HCT116 (cell line): Measurements from ENCODE around the gene CPNE5. TPM values are rescaled to one million over a fixed set of nuclear protein-coding genes. Genes with fewer than 3 reads are reported as not detected.

ENCODE experiments used
- ATAC-seq: fragments of 200-7000 bp; cut with Tn5 transposase; 2 replicates; pipeline ENCODE4 v1.9.1; 2020; ENCODE audit warnings: mild to moderate bottlenecking, moderate library complexity
- BruUV-seq: library from RNA; stranded (reverse); fragments of 400-500 nt; replicated peaks from 2 replicates; lab custom pipeline; 2021; lab: Mats Ljungman, UMichigan
- CTCF ChIA-PET: fragments of 300-600 bp; sonication (Branson Sonifier 250); formaldehyde crosslinking; loops from one replicate; lab custom pipeline; 2021; ENCODE audit warnings: antibody characterized with exemption; lab: Charles Lee
- POLR2A ChIA-PET: fragments of 300-600, 350-600 bp; sonication (Branson Sonifier 250); formaldehyde crosslinking; loops from one replicate; lab custom pipeline; 2021; ENCODE audit warnings: antibody characterized with exemption; lab: Charles Lee
- RAD21 ChIA-PET, 2 experiments: fragments of 300-600 bp; sonication (Branson Sonifier 250); formaldehyde crosslinking; loops; one replicate each; lab custom pipeline; 2023; ENCODE audit warnings: low total read pairs in 2 of 2; ENCODE audit not compliant: uncharacterized antibody in 2 of 2, unreplicated experiment in 2 of 2, low non-redundant PET in 1 of 2; lab: Charles Lee
- DNase-seq: peaks from one replicate; pipeline ENCODE4 v3.0.0-alpha.2; 2010; ENCODE audit warnings: low read depth, low spot score
- H2AFZ ChIP-seq: fragments of 200-600 bp; shearing (Covaris generic), sonication (generic); 2 replicates; pipeline ENCODE4 v1.6.1; 2017; ENCODE audit warnings: low read depth, mixed run types, mixed read lengths, antibody characterized with exemption, low read length; ENCODE audit not compliant: poor library complexity, severe bottlenecking
- H3K27ac ChIP-seq: 2 replicates; pipeline ENCODE4 v1.5.1; 2012; ENCODE audit warnings: low read depth, low read length
- H3K27me3 ChIP-seq: fragments of 200-600 bp; sonication (generic); 2 replicates; pipeline ENCODE4 v1.6.1; 2016; ENCODE audit warnings: mixed run types, low read length, mixed read lengths; ENCODE audit not compliant: insufficient read depth
- H3K36me3 ChIP-seq, 2 experiments: fragments of 200-500 bp in 1 of 2; fragments of 200-600 bp in 1 of 2; sonication (Bioruptor generic) in 1 of 2; sonication (generic) in 1 of 2; 2 replicates each; pipeline versions ENCODE4 v1.5.1 to v1.6.1; 2014 to 2016; ENCODE audit warnings: low read length in 2 of 2, inconsistent platforms in 1 of 2, mixed read lengths in 1 of 2, mixed run types in 1 of 2; ENCODE audit not compliant: insufficient read depth in 2 of 2, control insufficient read depth in 1 of 2
- H3K4me1 ChIP-seq, 2 experiments: fragments of 200-600 bp in 1 of 2; sonication (generic) in 1 of 2; 2 replicates each; pipeline versions ENCODE4 v1.5.1 to v1.6.1; 2012 to 2017; ENCODE audit warnings: low read length in 2 of 2, inconsistent platforms in 1 of 2, mild to moderate bottlenecking in 1 of 2, mixed read lengths in 1 of 2, mixed run types in 1 of 2, moderate library complexity in 1 of 2; ENCODE audit not compliant: insufficient read depth in 2 of 2, control insufficient read depth in 1 of 2
- H3K4me2 ChIP-seq: fragments of 200-600 bp; sonication (generic); 2 replicates; pipeline ENCODE4 v1.6.1; 2017; ENCODE audit warnings: mixed run types, low read length, mixed read lengths
- H3K4me3 ChIP-seq, 2 experiments: fragments of 200-600 bp in 1 of 2; sonication (generic) in 1 of 2; replicated peaks in 1 of 2; 2 replicates each; pipeline ENCODE4 v1.5.1; 2011 to 2016; ENCODE audit warnings: low read length in 2 of 2, control low read depth in 1 of 2, low read depth in 1 of 2, mild to moderate bottlenecking in 1 of 2, mixed read lengths in 1 of 2, mixed run types in 1 of 2
- H3K79me2 ChIP-seq: fragments of 200-600 bp; sonication (generic); 2 replicates; pipeline ENCODE4 v1.6.1; 2017; ENCODE audit warnings: mild to moderate bottlenecking, mixed run types, low read length, moderate library complexity, mixed read lengths; ENCODE audit not compliant: insufficient read depth
- H3K9ac ChIP-seq: fragments of 200-600 bp; sonication (generic); 2 replicates; pipeline ENCODE4 v1.6.1; 2016; ENCODE audit warnings: low read length, mixed read lengths
- H3K9me2 ChIP-seq: fragments of 200-600 bp; sonication (generic), shearing (Covaris generic); 2 replicates; pipeline ENCODE4 v1.6.1; 2017; ENCODE audit warnings: mixed run types, mild to moderate bottlenecking, moderate library complexity; ENCODE audit not compliant: insufficient read depth
- H3K9me3 ChIP-seq, 2 experiments: fragments of 200-500 bp in 1 of 2; fragments of 200-600 bp in 1 of 2; sonication (Bioruptor generic) in 1 of 2; sonication (generic) in 1 of 2; 2 replicates each; pipeline ENCODE4 v1.6.1; 2014 to 2017; ENCODE audit warnings: low read length in 2 of 2, mixed read lengths in 2 of 2, inconsistent platforms in 1 of 2, low read depth in 1 of 2, mild to moderate bottlenecking in 1 of 2, mixed run types in 1 of 2, moderate library complexity in 1 of 2; ENCODE audit not compliant: control insufficient read depth in 1 of 2, insufficient read depth in 1 of 2
- H4K20me1 ChIP-seq: fragments of 200-600 bp; sonication (generic), shearing (Covaris generic); 2 replicates; pipeline ENCODE4 v1.6.1; 2017; ENCODE audit warnings: mixed run types, mild to moderate bottlenecking, moderate library complexity; ENCODE audit not compliant: insufficient read depth
- CEBPB ChIP-seq: IDR thresholded peaks from 2 replicates; pipeline ENCODE4 v1.6.1; 2012; ENCODE audit warnings: low read depth
- EGR1 ChIP-seq: IDR thresholded peaks from 2 replicates; pipeline ENCODE4 v1.6.1; 2012; ENCODE audit warnings: low read depth
- EZH2phosphoT487 ChIP-seq: fragments of 200-600 bp; IDR thresholded peaks from 2 replicates; pipeline ENCODE4 v1.6.1; 2018; ENCODE audit warnings: antibody characterized with exemption, borderline replicate concordance
- JUND ChIP-seq: IDR thresholded peaks from 2 replicates; pipeline ENCODE4 v1.6.1; 2012
- POLR2AphosphoS5 ChIP-seq: IDR thresholded peaks from 2 replicates; pipeline ENCODE4 v1.6.1; 2011; ENCODE audit warnings: mild to moderate bottlenecking, low read depth, low read length, moderate library complexity
- RAD21 ChIP-seq: IDR thresholded peaks from 2 replicates; pipeline ENCODE4 v1.6.1; 2012; ENCODE audit warnings: low read depth, mild to moderate bottlenecking
- SIN3A ChIP-seq: IDR thresholded peaks from 2 replicates; pipeline ENCODE4 v1.6.1; 2012; ENCODE audit warnings: low read depth
- TCF7L2 ChIP-seq: IDR thresholded peaks from 2 replicates; pipeline ENCODE4 v1.7.0; 2011; ENCODE audit warnings: borderline replicate concordance, inconsistent platforms; ENCODE audit not compliant: insufficient read depth, insufficient read length; ENCODE audit errors: extremely low read depth
- ZFX ChIP-seq: fragments of 450-650 bp; IDR thresholded peaks from 2 replicates; pipeline ENCODE4 v1.6.1; 2017
- intact Hi-C: fragments of 100-400 bp; cut with micrococcal nuclease; formaldehyde crosslinking; loops from 2 replicates; pipeline ENCODE4 v1.10.0; 2022
- total RNA-seq: library from RNA; stranded (reverse); gene quantifications from one replicate; pipeline ENCODE4 v1.2.1, GENCODE V29; 2021; ENCODE audit not compliant: unreplicated experiment
- TF ChIP-seq, protein P1 (sequence below): IDR thresholded peaks from 2 replicates; pipeline ENCODE4 v1.6.1; 2012
- TF ChIP-seq, protein P2 (sequence below): IDR thresholded peaks from 2 replicates; pipeline ENCODE4 v1.6.1; 2012; ENCODE audit warnings: low read depth
- TF ChIP-seq, protein P3 (sequence below): IDR thresholded peaks from 2 replicates; pipeline ENCODE4 v1.6.1; 2011; ENCODE audit warnings: mild to moderate bottlenecking, low read length, moderate library complexity; ENCODE audit not compliant: insufficient replicate concordance; ENCODE audit errors: extremely low read depth

The CPNE5 gene
- total RNA-seq, 1 experiment from 2014 or later: not detected

DNA sequence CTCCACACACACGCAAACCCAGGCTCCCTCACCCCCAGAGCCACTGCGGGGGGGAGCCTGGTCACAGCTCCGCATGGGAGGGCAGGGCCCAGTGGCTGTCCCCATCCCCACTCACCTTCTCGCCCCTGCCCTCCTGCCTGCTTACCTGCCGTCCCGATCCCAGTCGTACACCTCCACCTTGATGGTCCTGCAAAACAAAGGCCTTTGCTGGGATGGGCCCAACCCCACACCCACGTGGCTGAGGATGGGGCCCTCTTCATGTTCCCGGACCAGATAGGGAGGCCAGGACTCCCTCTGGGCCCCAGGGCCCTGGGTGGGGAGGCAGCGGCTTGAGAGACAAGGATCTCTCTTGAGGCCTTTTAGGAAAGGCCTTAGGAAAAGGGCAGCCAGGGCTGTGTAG lies 74.1 kb downstream of the CPNE5 start:
- Histone ChIP-seq H3K79me2 (no peaks in the 10 kb centered on the region), H3K9ac (no peak overlapping the region), H3K4me1 (peaks cover 0 to 8% of the 10 kb centered on the region in 2 experiments; a peak in 2 of 4 replicates), H3K27me3 (no peaks in the 10 kb centered on the region), H3K4me2 (no peak overlapping the region), H3K9me2 (no peaks in the 10 kb centered on the region), H4K20me1 (no peaks in the 10 kb centered on the region), H3K36me3 (no peaks in the 10 kb centered on the region), H3K4me3 (no peak overlapping the region), H2AFZ (no peak overlapping the region), H3K27ac (no peak overlapping the region), H3K9me3 (no peaks in the 10 kb centered on the region)
- intact Hi-C loops: loop anchor here (5.0 kb wide), 1 partner anchor 107 kb away; the partner anchor contains the start of gene PPIL1
- CTCF ChIA-PET: interaction anchor here (1.1 to 4.5 kb wide), 9 partner anchors 10 to 444 kb away, joined by 3 to 71 read pairs (median 14); partner anchors contain the start of genes C6orf89 and PPIL1
- ATAC-seq (no peak), DNase-seq (no peak)
- POLR2A ChIA-PET: interaction anchor here (1.3 kb wide), 1 partner anchor 253 kb away, joined by 4 read pairs; no protein-coding TSS in a partner anchor
- RAD21 ChIA-PET: interaction anchor here (0.6 to 2.6 kb wide), 3 partner anchors 194 to 253 kb away, joined by 6 to 18 read pairs (median 11); no protein-coding TSS in a partner anchor
- TF ChIP-seq, protein P1, sequence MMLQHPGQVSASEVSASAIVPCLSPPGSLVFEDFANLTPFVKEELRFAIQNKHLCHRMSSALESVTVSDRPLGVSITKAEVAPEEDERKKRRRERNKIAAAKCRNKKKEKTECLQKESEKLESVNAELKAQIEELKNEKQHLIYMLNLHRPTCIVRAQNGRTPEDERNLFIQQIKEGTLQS: no peak
- TF ChIP-seq POLR2AphosphoS5 (no peak), RAD21 (no peak), EZH2phosphoT487 (no peak), JUND (no peak), EGR1 (no peak), ZFX (no peak), TCF7L2 (no peak), SIN3A (no peak), CEBPB (no peak)
- TF ChIP-seq, protein P2, sequence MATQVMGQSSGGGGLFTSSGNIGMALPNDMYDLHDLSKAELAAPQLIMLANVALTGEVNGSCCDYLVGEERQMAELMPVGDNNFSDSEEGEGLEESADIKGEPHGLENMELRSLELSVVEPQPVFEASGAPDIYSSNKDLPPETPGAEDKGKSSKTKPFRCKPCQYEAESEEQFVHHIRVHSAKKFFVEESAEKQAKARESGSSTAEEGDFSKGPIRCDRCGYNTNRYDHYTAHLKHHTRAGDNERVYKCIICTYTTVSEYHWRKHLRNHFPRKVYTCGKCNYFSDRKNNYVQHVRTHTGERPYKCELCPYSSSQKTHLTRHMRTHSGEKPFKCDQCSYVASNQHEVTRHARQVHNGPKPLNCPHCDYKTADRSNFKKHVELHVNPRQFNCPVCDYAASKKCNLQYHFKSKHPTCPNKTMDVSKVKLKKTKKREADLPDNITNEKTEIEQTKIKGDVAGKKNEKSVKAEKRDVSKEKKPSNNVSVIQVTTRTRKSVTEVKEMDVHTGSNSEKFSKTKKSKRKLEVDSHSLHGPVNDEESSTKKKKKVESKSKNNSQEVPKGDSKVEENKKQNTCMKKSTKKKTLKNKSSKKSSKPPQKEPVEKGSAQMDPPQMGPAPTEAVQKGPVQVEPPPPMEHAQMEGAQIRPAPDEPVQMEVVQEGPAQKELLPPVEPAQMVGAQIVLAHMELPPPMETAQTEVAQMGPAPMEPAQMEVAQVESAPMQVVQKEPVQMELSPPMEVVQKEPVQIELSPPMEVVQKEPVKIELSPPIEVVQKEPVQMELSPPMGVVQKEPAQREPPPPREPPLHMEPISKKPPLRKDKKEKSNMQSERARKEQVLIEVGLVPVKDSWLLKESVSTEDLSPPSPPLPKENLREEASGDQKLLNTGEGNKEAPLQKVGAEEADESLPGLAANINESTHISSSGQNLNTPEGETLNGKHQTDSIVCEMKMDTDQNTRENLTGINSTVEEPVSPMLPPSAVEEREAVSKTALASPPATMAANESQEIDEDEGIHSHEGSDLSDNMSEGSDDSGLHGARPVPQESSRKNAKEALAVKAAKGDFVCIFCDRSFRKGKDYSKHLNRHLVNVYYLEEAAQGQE: no peak
- TF ChIP-seq, protein P3, sequence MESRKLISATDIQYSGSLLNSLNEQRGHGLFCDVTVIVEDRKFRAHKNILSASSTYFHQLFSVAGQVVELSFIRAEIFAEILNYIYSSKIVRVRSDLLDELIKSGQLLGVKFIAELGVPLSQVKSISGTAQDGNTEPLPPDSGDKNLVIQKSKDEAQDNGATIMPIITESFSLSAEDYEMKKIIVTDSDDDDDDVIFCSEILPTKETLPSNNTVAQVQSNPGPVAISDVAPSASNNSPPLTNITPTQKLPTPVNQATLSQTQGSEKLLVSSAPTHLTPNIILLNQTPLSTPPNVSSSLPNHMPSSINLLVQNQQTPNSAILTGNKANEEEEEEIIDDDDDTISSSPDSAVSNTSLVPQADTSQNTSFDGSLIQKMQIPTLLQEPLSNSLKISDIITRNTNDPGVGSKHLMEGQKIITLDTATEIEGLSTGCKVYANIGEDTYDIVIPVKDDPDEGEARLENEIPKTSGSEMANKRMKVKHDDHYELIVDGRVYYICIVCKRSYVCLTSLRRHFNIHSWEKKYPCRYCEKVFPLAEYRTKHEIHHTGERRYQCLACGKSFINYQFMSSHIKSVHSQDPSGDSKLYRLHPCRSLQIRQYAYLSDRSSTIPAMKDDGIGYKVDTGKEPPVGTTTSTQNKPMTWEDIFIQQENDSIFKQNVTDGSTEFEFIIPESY: no peak
- no TSS peak for BruUV-seq
